NCI-H82 treated with DMSO at 0.1 percent for 48 hours (cell line): ENCODE data around the gene CACNA2D3.

Experiments used
- DNase-seq: peaks from one replicate; lab custom pipeline; 2025; ENCODE audit not compliant: unreplicated experiment; lab: John Stamatoyannopoulos, UW

The CACNA2D3 gene

GRCh38 chr3:54713031-54713430, 590.7 kb downstream of the CACNA2D3 start:
- DNase-seq, result no peak

GRCh38 chr3:54713455-54713854, 591.1 kb downstream of the CACNA2D3 start:
- no peak for DNase-seq

- DNase-seq, result no peak
These were observed 591.7 kb downstream of the CACNA2D3 start for GRCh38 chr3:54714035-54714434.

- no peak for DNase-seq
These were observed 595.2 kb downstream of the CACNA2D3 start for GRCh38 chr3:54717506-54717905.

GRCh38 chr3:54719914-54720313, 597.6 kb downstream of the CACNA2D3 start:
- DNase-seq, result no peak

- no peak for DNase-seq
These were observed 598.3 kb downstream of the CACNA2D3 start for GRCh38 chr3:54720604-54721003.

- DNase-seq, result no peak
These were observed 609.5 kb downstream of the CACNA2D3 start for GRCh38 chr3:54731732-54732445.

GRCh38 chr3:54733106-54734006, 611.0 kb downstream of the CACNA2D3 start:
- DNase-seq, result peak; percentile 49

- DNase-seq, result no peak
These were observed 614.1 kb downstream of the CACNA2D3 start for GRCh38 chr3:54736459-54736858.

- no peak for DNase-seq
These were observed 621.4 kb downstream of the CACNA2D3 start for GRCh38 chr3:54743755-54744154.

GRCh38 chr3:54744291-54744690, 621.9 kb downstream of the CACNA2D3 start:
- DNase-seq, result no peak

GRCh38 chr3:54745843-54746242, 623.5 kb downstream of the CACNA2D3 start:
- DNase-seq, result no peak

GRCh38 chr3:54746722-54747121, 624.4 kb downstream of the CACNA2D3 start:
- DNase-seq, result no peak

- DNase-seq, result no peak
These were observed 633.4 kb downstream of the CACNA2D3 start for GRCh38 chr3:54755756-54756155.

GRCh38 chr3:54756330-54756731, 634.0 kb downstream of the CACNA2D3 start:
- no peak for DNase-seq

GRCh38 chr3:54758461-54758860, 636.1 kb downstream of the CACNA2D3 start:
- DNase-seq, result no peak

- DNase-seq, result no peak
These were observed 636.8 kb downstream of the CACNA2D3 start for GRCh38 chr3:54759166-54759565.

- no peak for DNase-seq
These were observed 637.8 kb downstream of the CACNA2D3 start for GRCh38 chr3:54760201-54760600.

- DNase-seq, result no peak
These were observed 639.3 kb downstream of the CACNA2D3 start for GRCh38 chr3:54761637-54762036.

GRCh38 chr3:54764911-54765310, 642.6 kb downstream of the CACNA2D3 start:
- DNase-seq, result no peak

GRCh38 chr3:54771050-54771449, 648.7 kb downstream of the CACNA2D3 start:
- DNase-seq, result no peak

- DNase-seq, result no peak
These were observed 649.7 kb downstream of the CACNA2D3 start for GRCh38 chr3:54772051-54772450.
